ENCODE measurements around the gene KRT2. TPM values are rescaled to one million over a fixed set of nuclear protein-coding genes. Genes with fewer than 3 reads are reported as not detected.

The KRT2 gene
- total and polyA plus RNA-seq, 10 of the 15 experiments (the other 5 are each of a cell fraction or from before 2014, with no cell fraction given) = 0.08 to 0.12 TPM; not detected in 8

DNA sequence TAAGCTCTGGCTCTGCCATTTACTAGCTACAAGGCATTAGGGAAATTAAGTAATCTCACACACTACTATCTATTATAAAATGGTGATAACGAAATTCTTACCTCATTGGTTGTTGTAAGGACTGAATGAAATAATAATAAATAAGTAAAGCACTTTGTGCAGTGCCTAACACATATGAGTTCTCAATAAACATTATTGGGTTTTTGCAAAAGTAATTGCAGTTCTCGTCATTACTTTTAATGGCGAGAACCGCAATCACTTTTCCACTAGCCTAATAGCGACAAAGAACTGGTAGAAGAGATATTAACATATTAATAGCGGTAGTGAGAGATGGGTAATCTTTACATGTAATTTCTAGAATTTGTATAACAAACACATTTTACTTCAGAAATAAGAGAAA is 42.1 kb upstream of the KRT2 start (continued):
- TF ChIP-seq, protein P1, sequence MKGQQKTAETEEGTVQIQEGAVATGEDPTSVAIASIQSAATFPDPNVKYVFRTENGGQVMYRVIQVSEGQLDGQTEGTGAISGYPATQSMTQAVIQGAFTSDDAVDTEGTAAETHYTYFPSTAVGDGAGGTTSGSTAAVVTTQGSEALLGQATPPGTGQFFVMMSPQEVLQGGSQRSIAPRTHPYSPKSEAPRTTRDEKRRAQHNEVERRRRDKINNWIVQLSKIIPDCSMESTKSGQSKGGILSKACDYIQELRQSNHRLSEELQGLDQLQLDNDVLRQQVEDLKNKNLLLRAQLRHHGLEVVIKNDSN (IDR thresholded peaks at IDR 0.05; ENCODE audit: borderline replicate concordance, extremely low read length, insufficient read depth, low read depth, low read length) = no peak
- no peak for TF ChIP-seq SREBF1 (IDR thresholded peaks at IDR 0.05; ENCODE audit: low read length)
- TF ChIP-seq, protein P2, sequence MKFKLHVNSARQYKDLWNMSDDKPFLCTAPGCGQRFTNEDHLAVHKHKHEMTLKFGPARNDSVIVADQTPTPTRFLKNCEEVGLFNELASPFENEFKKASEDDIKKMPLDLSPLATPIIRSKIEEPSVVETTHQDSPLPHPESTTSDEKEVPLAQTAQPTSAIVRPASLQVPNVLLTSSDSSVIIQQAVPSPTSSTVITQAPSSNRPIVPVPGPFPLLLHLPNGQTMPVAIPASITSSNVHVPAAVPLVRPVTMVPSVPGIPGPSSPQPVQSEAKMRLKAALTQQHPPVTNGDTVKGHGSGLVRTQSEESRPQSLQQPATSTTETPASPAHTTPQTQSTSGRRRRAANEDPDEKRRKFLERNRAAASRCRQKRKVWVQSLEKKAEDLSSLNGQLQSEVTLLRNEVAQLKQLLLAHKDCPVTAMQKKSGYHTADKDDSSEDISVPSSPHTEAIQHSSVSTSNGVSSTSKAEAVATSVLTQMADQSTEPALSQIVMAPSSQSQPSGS (IDR thresholded peaks at IDR 0.05; ENCODE audit: low read length) = no peak
- no peak for TF ChIP-seq SPI1 (IDR thresholded peaks at IDR 0.05; ENCODE audit: borderline replicate concordance, insufficient read depth, low read depth, low read length)
- TF ChIP-seq FOS (IDR thresholded peaks at IDR 0.05; ENCODE audit: borderline replicate concordance, extremely low read depth, insufficient read length) = no peak
- TF ChIP-seq HCFC1 (IDR thresholded peaks at IDR 0.05; ENCODE audit: low read length) = no peak
- TF ChIP-seq MXI1 (IDR thresholded peaks at IDR 0.05; ENCODE audit: low read depth, low read length) = no peak
- no peak for TF ChIP-seq TARDBP (IDR thresholded peaks at IDR 0.05; ENCODE audit: borderline replicate concordance)

DNA sequence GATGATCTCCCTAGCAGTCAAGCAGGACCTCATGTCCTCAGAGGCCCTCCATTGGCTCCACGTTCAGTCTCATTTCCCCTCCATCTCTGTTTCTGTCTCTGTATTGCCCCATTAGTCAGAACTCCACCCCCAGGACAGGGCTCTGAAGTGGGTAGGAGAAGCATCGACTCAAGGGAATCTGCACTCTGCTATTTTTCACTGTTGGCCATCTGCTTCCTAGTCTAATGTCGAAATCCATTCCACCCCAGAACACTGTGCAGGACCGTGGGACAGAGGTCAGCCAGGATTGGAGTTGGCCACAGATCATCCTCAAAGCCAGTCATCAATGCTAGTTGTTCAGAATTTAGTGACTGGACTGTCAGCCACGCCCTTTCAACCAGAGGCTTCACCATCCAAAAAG is 41.2 kb upstream of the KRT2 start:
- no peaks in the 10 kb centered on the region for H3K4me1 ChIP-seq (ENCODE audit: control insufficient read depth, insufficient read depth, low read length)
- ChIA-PET SMC1A (ENCODE audit: uncharacterized antibody, unreplicated experiment) (no interaction called here), CTCF (interaction anchor here (1.0 kb wide), 1 partner anchor 189 kb away, joined by 3 read pairs; no protein-coding TSS in a partner anchor), POLR2A (interaction anchor here (0.5 kb wide), 1 partner anchor 296 kb away, joined by 4 read pairs; no protein-coding TSS in a partner anchor), RAD21 (ENCODE audit: unreplicated experiment) (no interaction called here)
- H3K4me3 ChIP-seq = no peak overlapping the region
- in situ Hi-C loops (cut with MboI) (no loop called here), intact Hi-C loops (cut with micrococcal nuclease; ENCODE audit: unreplicated experiment) (no loop called here)
- FAIRE-seq (no peak), ATAC-seq (no peak), DNase-seq (ENCODE audit: low read depth, low spot score) (no peak)
- BruUV-seq (replicated peaks) = no TSS peak
- no peak overlapping the region for H3K27ac ChIP-seq (ENCODE audit: control insufficient read depth, insufficient read depth)
- no peak overlapping the region for H3K4me2 ChIP-seq (ENCODE audit: control insufficient read depth, insufficient read depth)
- H3K9ac ChIP-seq (ENCODE audit: control insufficient read depth, insufficient read depth, low read length) = no peak overlapping the region
- no peaks in the 10 kb centered on the region for H4K20me1 ChIP-seq (ENCODE audit: control insufficient read depth, insufficient read depth)
- no peaks in the 10 kb centered on the region for H3K79me2 ChIP-seq (ENCODE audit: control insufficient read depth, insufficient read depth, low read length)
- H2AFZ ChIP-seq (ENCODE audit: control insufficient read depth, low read depth, low read length) = no peak overlapping the region
- WGBS (ENCODE audit: insufficient coverage, insufficient replicate concordance, low lambda C conversion rate, missing lambda C conversion rate) = 10% methylated on average over 5 of the region's 5 CpGs
- H3K9me3 ChIP-seq (replicated peaks; ENCODE audit: control insufficient read depth, insufficient read depth, low read length) = no peaks in the 10 kb centered on the region
- H3K36me3 ChIP-seq (ENCODE audit: control insufficient read depth in 2 of 2, insufficient read depth in 2 of 2, low read length in 1 of 2) = no peaks in the 10 kb centered on the region
- H3K27me3 ChIP-seq (replicated peaks in 1 of 2; ENCODE audit: control insufficient read depth in 2 of 2, insufficient read depth in 2 of 2, low read length in 1 of 2) = peaks cover 5 to 6% of the 10 kb centered on the region in 2 experiments; a peak in 3 of 4 replicates
- TF ChIP-seq, protein P3, sequence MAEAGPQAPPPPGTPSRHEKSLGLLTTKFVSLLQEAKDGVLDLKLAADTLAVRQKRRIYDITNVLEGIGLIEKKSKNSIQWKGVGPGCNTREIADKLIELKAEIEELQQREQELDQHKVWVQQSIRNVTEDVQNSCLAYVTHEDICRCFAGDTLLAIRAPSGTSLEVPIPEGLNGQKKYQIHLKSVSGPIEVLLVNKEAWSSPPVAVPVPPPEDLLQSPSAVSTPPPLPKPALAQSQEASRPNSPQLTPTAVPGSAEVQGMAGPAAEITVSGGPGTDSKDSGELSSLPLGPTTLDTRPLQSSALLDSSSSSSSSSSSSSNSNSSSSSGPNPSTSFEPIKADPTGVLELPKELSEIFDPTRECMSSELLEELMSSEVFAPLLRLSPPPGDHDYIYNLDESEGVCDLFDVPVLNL (IDR thresholded peaks at IDR 0.05; ENCODE audit: low read depth, low read length) = no peak
- no peak for TF ChIP-seq CBX5 (IDR thresholded peaks at IDR 0.05; ENCODE audit: low read depth)
- TF ChIP-seq SP1 (IDR thresholded peaks at IDR 0.05; ENCODE audit: low read depth, low read length) = no peak
- TF ChIP-seq, protein P4, sequence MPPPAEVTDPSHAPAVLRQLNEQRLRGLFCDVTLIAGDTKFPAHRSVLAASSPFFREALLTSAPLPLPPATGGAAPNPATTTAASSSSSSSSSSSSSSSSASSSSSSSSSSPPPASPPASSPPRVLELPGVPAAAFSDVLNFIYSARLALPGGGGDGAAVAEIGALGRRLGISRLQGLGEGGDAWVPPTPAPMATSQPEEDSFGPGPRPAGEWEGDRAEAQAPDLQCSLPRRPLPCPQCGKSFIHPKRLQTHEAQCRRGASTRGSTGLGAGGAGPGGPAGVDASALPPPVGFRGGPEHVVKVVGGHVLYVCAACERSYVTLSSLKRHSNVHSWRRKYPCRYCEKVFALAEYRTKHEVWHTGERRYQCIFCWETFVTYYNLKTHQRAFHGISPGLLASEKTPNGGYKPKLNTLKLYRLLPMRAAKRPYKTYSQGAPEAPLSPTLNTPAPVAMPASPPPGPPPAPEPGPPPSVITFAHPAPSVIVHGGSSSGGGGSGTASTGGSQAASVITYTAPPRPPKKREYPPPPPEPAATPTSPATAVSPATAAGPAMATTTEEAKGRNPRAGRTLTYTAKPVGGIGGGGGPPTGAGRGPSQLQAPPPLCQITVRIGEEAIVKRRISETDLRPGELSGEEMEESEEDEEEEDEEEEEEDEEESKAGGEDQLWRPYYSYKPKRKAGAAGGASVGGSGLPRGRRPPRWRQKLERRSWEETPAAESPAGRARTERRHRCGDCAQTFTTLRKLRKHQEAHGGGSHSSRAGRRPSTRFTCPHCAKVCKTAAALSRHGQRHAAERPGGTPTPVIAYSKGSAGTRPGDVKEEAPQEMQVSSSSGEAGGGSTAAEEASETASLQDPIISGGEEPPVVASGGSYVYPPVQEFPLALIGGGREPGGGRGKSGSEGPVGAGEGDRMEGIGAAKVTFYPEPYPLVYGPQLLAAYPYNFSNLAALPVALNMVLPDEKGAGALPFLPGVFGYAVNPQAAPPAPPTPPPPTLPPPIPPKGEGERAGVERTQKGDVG (CRISPR knock-in tag; IDR thresholded peaks at IDR 0.05) = no peak
- TF ChIP-seq YBX1 (IDR thresholded peaks at IDR 0.05) = no peak
- no peak for TF ChIP-seq PAX8 (IDR thresholded peaks at IDR 0.05)
- TF ChIP-seq IRF4 (IDR thresholded peaks at IDR 0.05; ENCODE audit: low read depth, low read length) = no peak
- no peak for TF ChIP-seq JUNB (IDR thresholded peaks at IDR 0.05)
- TF ChIP-seq, protein P5, sequence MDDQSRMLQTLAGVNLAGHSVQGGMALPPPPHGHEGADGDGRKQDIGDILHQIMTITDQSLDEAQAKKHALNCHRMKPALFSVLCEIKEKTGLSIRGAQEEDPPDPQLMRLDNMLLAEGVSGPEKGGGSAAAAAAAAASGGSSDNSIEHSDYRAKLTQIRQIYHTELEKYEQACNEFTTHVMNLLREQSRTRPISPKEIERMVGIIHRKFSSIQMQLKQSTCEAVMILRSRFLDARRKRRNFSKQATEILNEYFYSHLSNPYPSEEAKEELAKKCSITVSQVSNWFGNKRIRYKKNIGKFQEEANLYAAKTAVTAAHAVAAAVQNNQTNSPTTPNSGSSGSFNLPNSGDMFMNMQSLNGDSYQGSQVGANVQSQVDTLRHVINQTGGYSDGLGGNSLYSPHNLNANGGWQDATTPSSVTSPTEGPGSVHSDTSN (IDR thresholded peaks at IDR 0.05; ENCODE audit: insufficient replicate concordance, low read depth, low read length) = no peak

Measured in GM12878 (cell line).